Measurements from ENCODE around the gene MEIS2.

MEIS2 gene

DNA sequence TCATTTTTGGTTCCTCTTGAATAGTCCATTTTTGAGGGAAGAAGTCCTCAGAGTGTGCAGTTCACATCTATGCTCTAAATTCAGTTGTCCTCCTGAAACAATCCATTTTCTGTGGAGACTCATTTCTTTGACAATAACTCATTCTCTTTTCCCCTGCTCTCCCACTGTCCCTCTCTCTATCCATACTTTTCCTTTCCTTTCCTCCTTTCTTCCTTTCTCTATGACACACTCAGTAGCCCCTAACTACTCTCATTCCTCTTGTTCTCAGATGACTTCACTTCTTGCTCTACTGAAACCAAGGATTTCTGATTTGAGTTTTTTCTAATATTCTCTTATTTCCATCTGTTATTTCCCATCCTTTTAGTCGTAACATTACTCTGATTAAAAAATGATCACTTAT is 16.7 kb upstream of the MEIS2 start:
- TF ChIP-seq CTCF (conservative IDR thresholded peaks at IDR 0.05; ENCODE audit: low read length): no peak
- DNase-seq (ENCODE audit: low read depth): no peak
- H3K4me3 ChIP-seq (ENCODE audit: low read length): no peak overlapping the region

GRCh38 chr15:37115538-37115937 is 15.2 kb upstream of the MEIS2 start:
- DNase-seq (ENCODE audit: low read depth): no peak
- H3K4me3 ChIP-seq (ENCODE audit: low read length): no peak overlapping the region
- TF ChIP-seq CTCF (conservative IDR thresholded peaks at IDR 0.05; ENCODE audit: low read length): no peak

DNA sequence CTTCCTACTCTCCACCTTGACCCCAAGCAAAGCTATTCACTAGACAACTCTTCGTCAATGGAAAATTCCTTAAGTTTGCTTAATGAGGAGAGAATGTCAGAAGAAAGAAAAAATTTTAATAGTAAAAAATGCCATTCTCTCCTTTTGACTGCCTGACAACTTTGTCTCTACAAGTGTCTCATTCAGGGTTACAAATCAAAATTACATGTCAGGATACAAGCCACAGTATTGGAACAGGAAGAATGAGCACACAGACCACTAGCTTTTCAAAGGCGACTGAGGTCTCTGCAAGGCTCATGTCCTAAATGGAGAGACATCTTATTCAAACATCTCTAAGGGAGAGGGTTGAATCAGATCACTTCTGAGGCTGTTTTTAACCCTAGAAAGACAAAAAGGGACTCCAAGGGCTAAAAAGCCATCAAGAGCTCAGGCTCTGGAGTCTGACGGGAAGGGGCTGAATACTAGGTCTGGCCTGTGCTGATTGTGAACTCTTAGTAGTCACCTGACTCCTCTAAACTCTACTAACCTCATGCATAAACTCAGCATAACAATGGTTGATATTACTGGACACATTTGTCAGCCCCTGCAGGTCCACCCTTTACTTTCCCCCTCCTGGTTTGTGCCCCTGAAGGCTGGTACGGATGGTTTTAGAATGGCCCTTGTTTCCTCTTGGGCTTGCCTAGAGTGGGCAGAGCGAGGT is 12.8 kb upstream of the MEIS2 start:
- no peak for TF ChIP-seq CTCF (conservative IDR thresholded peaks at IDR 0.05; ENCODE audit: low read length)
- H3K4me3 ChIP-seq (ENCODE audit: low read length): no peak overlapping the region
- DNase-seq (ENCODE audit: low read depth): no peak

GRCh38 chr15:37112171-37112570 is 11.8 kb upstream of the MEIS2 start:
- H3K4me3 ChIP-seq (ENCODE audit: low read length): no peak overlapping the region
- DNase-seq (ENCODE audit: low read depth): no peak
- TF ChIP-seq CTCF (conservative IDR thresholded peaks at IDR 0.05; ENCODE audit: low read length): no peak

GRCh38 chr15:37111427-37111717 is 11.0 kb upstream of the MEIS2 start:
- no peak for TF ChIP-seq CTCF (conservative IDR thresholded peaks at IDR 0.05; ENCODE audit: low read length)
- no peak for DNase-seq (ENCODE audit: low read depth)
- H3K4me3 ChIP-seq (ENCODE audit: low read length): no peak overlapping the region; the same call in 1 of the 2 replicates

- H3K4me3 ChIP-seq (ENCODE audit: low read length): peak overlapping the region; percentile 62
- DNase-seq (ENCODE audit: low read depth): no peak
Measured at GRCh38 chr15:37109872-37110572, 9.7 kb upstream of the MEIS2 start.

More at GRCh38 chr15:37109872-37110572, 9.7 kb upstream of the MEIS2 start:
- TF ChIP-seq CTCF (conservative IDR thresholded peaks at IDR 0.05; ENCODE audit: low read length): no peak
